ENCODE measurements around the gene CEP20.

GRCh38 chr16:15919331-15919730, 30.9 kb upstream of the CEP20 start:
- TF ChIP-seq CTCF (IDR thresholded peaks at IDR 0.05; ENCODE audit: low read length) = no peak
- no peak for TF ChIP-seq EZH2phosphoT487 (IDR thresholded peaks at IDR 0.05; ENCODE audit: low read length)

Data from MM.1S (cell line).